HCT116 (cell line): Measurements from ENCODE around the gene TMEM219. TPM values are rescaled to one million over a fixed set of nuclear protein-coding genes. Genes with fewer than 3 reads are reported as not detected.

Source experiments
- ATAC-seq: fragments of 200-7000 bp; cut with Tn5 transposase; 2 replicates; pipeline ENCODE4 v1.9.1; 2020; ENCODE audit warnings: mild to moderate bottlenecking, moderate library complexity
- BruUV-seq: library from RNA; stranded (reverse); fragments of 400-500 nt; replicated peaks from 2 replicates; lab custom pipeline; 2021; lab: Mats Ljungman, UMichigan
- CTCF ChIA-PET: fragments of 300-600 bp; sonication (Branson Sonifier 250); formaldehyde crosslinking; loops from one replicate; lab custom pipeline; 2021; ENCODE audit warnings: antibody characterized with exemption; lab: Charles Lee
- POLR2A ChIA-PET: fragments of 300-600, 350-600 bp; sonication (Branson Sonifier 250); formaldehyde crosslinking; loops from one replicate; lab custom pipeline; 2021; ENCODE audit warnings: antibody characterized with exemption; lab: Charles Lee
- RAD21 ChIA-PET, 2 experiments: fragments of 300-600 bp; sonication (Branson Sonifier 250); formaldehyde crosslinking; loops; one replicate each; lab custom pipeline; 2023; ENCODE audit warnings: low total read pairs in 2 of 2; ENCODE audit not compliant: uncharacterized antibody in 2 of 2, unreplicated experiment in 2 of 2, low non-redundant PET in 1 of 2; lab: Charles Lee
- DNase-seq: peaks from one replicate; pipeline ENCODE4 v3.0.0-alpha.2; 2010; ENCODE audit warnings: low read depth, low spot score
- H2AFZ ChIP-seq: fragments of 200-600 bp; shearing (Covaris generic), sonication (generic); 2 replicates; pipeline ENCODE4 v1.6.1; 2017; ENCODE audit warnings: low read depth, mixed run types, mixed read lengths, antibody characterized with exemption, low read length; ENCODE audit not compliant: poor library complexity, severe bottlenecking
- H3K27ac ChIP-seq: 2 replicates; pipeline ENCODE4 v1.5.1; 2012; ENCODE audit warnings: low read depth, low read length
- H3K27me3 ChIP-seq: fragments of 200-600 bp; sonication (generic); 2 replicates; pipeline ENCODE4 v1.6.1; 2016; ENCODE audit warnings: mixed run types, low read length, mixed read lengths; ENCODE audit not compliant: insufficient read depth
- H3K36me3 ChIP-seq, 2 experiments: fragments of 200-500 bp in 1 of 2; fragments of 200-600 bp in 1 of 2; sonication (Bioruptor generic) in 1 of 2; sonication (generic) in 1 of 2; 2 replicates each; pipeline versions ENCODE4 v1.5.1 to v1.6.1; 2014 to 2016; ENCODE audit warnings: low read length in 2 of 2, inconsistent platforms in 1 of 2, mixed read lengths in 1 of 2, mixed run types in 1 of 2; ENCODE audit not compliant: insufficient read depth in 2 of 2, control insufficient read depth in 1 of 2
- H3K4me1 ChIP-seq, 2 experiments: fragments of 200-600 bp in 1 of 2; sonication (generic) in 1 of 2; 2 replicates each; pipeline versions ENCODE4 v1.5.1 to v1.6.1; 2012 to 2017; ENCODE audit warnings: low read length in 2 of 2, inconsistent platforms in 1 of 2, mild to moderate bottlenecking in 1 of 2, mixed read lengths in 1 of 2, mixed run types in 1 of 2, moderate library complexity in 1 of 2; ENCODE audit not compliant: insufficient read depth in 2 of 2, control insufficient read depth in 1 of 2
- H3K4me2 ChIP-seq: fragments of 200-600 bp; sonication (generic); 2 replicates; pipeline ENCODE4 v1.6.1; 2017; ENCODE audit warnings: mixed run types, low read length, mixed read lengths
- H3K4me3 ChIP-seq, 2 experiments: fragments of 200-600 bp in 1 of 2; sonication (generic) in 1 of 2; replicated peaks in 1 of 2; 2 replicates each; pipeline ENCODE4 v1.5.1; 2011 to 2016; ENCODE audit warnings: low read length in 2 of 2, control low read depth in 1 of 2, low read depth in 1 of 2, mild to moderate bottlenecking in 1 of 2, mixed read lengths in 1 of 2, mixed run types in 1 of 2
- H3K79me2 ChIP-seq: fragments of 200-600 bp; sonication (generic); 2 replicates; pipeline ENCODE4 v1.6.1; 2017; ENCODE audit warnings: mild to moderate bottlenecking, mixed run types, low read length, moderate library complexity, mixed read lengths; ENCODE audit not compliant: insufficient read depth
- H3K9ac ChIP-seq: fragments of 200-600 bp; sonication (generic); 2 replicates; pipeline ENCODE4 v1.6.1; 2016; ENCODE audit warnings: low read length, mixed read lengths
- H3K9me2 ChIP-seq: fragments of 200-600 bp; sonication (generic), shearing (Covaris generic); 2 replicates; pipeline ENCODE4 v1.6.1; 2017; ENCODE audit warnings: mixed run types, mild to moderate bottlenecking, moderate library complexity; ENCODE audit not compliant: insufficient read depth
- H3K9me3 ChIP-seq, 2 experiments: fragments of 200-500 bp in 1 of 2; fragments of 200-600 bp in 1 of 2; sonication (Bioruptor generic) in 1 of 2; sonication (generic) in 1 of 2; 2 replicates each; pipeline ENCODE4 v1.6.1; 2014 to 2017; ENCODE audit warnings: low read length in 2 of 2, mixed read lengths in 2 of 2, inconsistent platforms in 1 of 2, low read depth in 1 of 2, mild to moderate bottlenecking in 1 of 2, mixed run types in 1 of 2, moderate library complexity in 1 of 2; ENCODE audit not compliant: control insufficient read depth in 1 of 2, insufficient read depth in 1 of 2
- H4K20me1 ChIP-seq: fragments of 200-600 bp; sonication (generic), shearing (Covaris generic); 2 replicates; pipeline ENCODE4 v1.6.1; 2017; ENCODE audit warnings: mixed run types, mild to moderate bottlenecking, moderate library complexity; ENCODE audit not compliant: insufficient read depth
- CBX3 ChIP-seq: IDR thresholded peaks from 2 replicates; pipeline ENCODE4 v1.6.1; 2012; ENCODE audit warnings: low read depth
- EGR1 ChIP-seq: IDR thresholded peaks from 2 replicates; pipeline ENCODE4 v1.6.1; 2012; ENCODE audit warnings: low read depth
- ELF1 ChIP-seq: IDR thresholded peaks from 2 replicates; pipeline ENCODE4 v1.6.1; 2012; ENCODE audit warnings: low read depth, borderline replicate concordance
- EZH2 ChIP-seq: fragments of 200-600 bp; sonication (generic); IDR thresholded peaks from 2 replicates; pipeline ENCODE4 v1.6.1; 2017; ENCODE audit warnings: antibody characterized with exemption, mixed run types
- FOSL1 ChIP-seq: IDR thresholded peaks from 2 replicates; pipeline ENCODE4 v1.6.1; 2012; ENCODE audit warnings: low read depth
- MAX ChIP-seq: IDR thresholded peaks from 2 replicates; pipeline ENCODE4 v1.6.1; 2012
- POLR2A ChIP-seq: IDR thresholded peaks from 2 replicates; pipeline ENCODE4 v1.7.0; 2011; ENCODE audit warnings: borderline replicate concordance; ENCODE audit not compliant: insufficient read depth, insufficient read length; ENCODE audit errors: extremely low read depth
- REST ChIP-seq: IDR thresholded peaks from 2 replicates; pipeline ENCODE4 v1.6.1; 2012; ENCODE audit warnings: low read depth
- SIN3A ChIP-seq: IDR thresholded peaks from 2 replicates; pipeline ENCODE4 v1.6.1; 2012; ENCODE audit warnings: low read depth
- SP1 ChIP-seq: IDR thresholded peaks from 2 replicates; pipeline ENCODE4 v1.6.1; 2012; ENCODE audit warnings: low read depth
- TCF7L2 ChIP-seq: IDR thresholded peaks from 2 replicates; pipeline ENCODE4 v1.7.0; 2011; ENCODE audit warnings: borderline replicate concordance, inconsistent platforms; ENCODE audit not compliant: insufficient read depth, insufficient read length; ENCODE audit errors: extremely low read depth
- YY1 ChIP-seq: IDR thresholded peaks from 2 replicates; pipeline ENCODE4 v1.6.1; 2011; ENCODE audit warnings: low read length, low read depth, moderate library complexity, mild to moderate bottlenecking; ENCODE audit not compliant: insufficient replicate concordance; ENCODE audit errors: extremely low read depth
- ZFX ChIP-seq: fragments of 450-650 bp; IDR thresholded peaks from 2 replicates; pipeline ENCODE4 v1.6.1; 2017
- ZNF274 ChIP-seq: fragments of 200-500 bp; sonication (Bioruptor generic); IDR thresholded peaks from 2 replicates; pipeline ENCODE4 v1.6.1; 2014; ENCODE audit warnings: mild to moderate bottlenecking, low read depth, low read length, inconsistent platforms
- intact Hi-C: fragments of 100-400 bp; cut with micrococcal nuclease; formaldehyde crosslinking; loops from 2 replicates; pipeline ENCODE4 v1.10.0; 2022
- total RNA-seq: library from RNA; stranded (reverse); gene quantifications from one replicate; pipeline ENCODE4 v1.2.1, GENCODE V29; 2021; ENCODE audit not compliant: unreplicated experiment

The TMEM219 gene
- total RNA-seq, 1 experiment from 2014 or later, result 75.5 TPM

- no peaks in the 10 kb centered on the region for H3K9me2 ChIP-seq
- no peaks in the 10 kb centered on the region for H3K9me3 ChIP-seq
- H3K27me3 ChIP-seq, result no peaks in the 10 kb centered on the region
- BruUV-seq, result no TSS peak
- no peaks in the 10 kb centered on the region for H4K20me1 ChIP-seq
- no peak overlapping the region for H3K27ac ChIP-seq
- H3K79me2 ChIP-seq, result peaks cover 11% of the 10 kb centered on the region
- ChIA-PET POLR2A (no interaction called here), CTCF (no interaction called here), RAD21 (interaction anchor here in 1 of 2 experiments (0.5 kb wide), 1 partner anchor 489 kb away, joined by 3 read pairs; no protein-coding TSS in a partner anchor)
- no peak overlapping the region for H3K9ac ChIP-seq
- H3K4me1 ChIP-seq, result peaks cover 4 to 18% of the 10 kb centered on the region in 2 experiments
- H3K4me3 ChIP-seq, result no peak overlapping the region
- no peak overlapping the region for H3K4me2 ChIP-seq
- TF ChIP-seq MAX (no peak), EGR1 (no peak), EZH2 (no peak), REST (no peak), ZFX (no peak), ZNF274 (no peak), POLR2A (no peak), ELF1 (no peak), YY1 (no peak), SIN3A (no peak), TCF7L2 (no peak), SP1 (no peak), FOSL1 (no peak), CBX3 (no peak)
- H2AFZ ChIP-seq, result no peak overlapping the region
- DNase-seq (no peak), ATAC-seq (no peak)
- intact Hi-C loops, result no loop called here
- H3K36me3 ChIP-seq, result peaks cover 0 to 4% of the 10 kb centered on the region in 2 experiments; a peak in 2 of 4 replicates
Measured at GRCh38 chr16:29999605-30000004, 37.7 kb downstream of the TMEM219 start.
